ENCODE results near the gene COL17A1. TPM values are rescaled to one million over a fixed set of nuclear protein-coding genes. Genes with fewer than 3 reads are reported as not detected.

COL17A1 gene
- total RNA-seq = under 1 TPM in 3 of 4 donors, not detected in 1; under 0.01 to 0.59 (median 0.22) TPM

- Histone ChIP-seq H3K4me1 (no peaks in the 10 kb centered on the region), H3K9me3 (no peaks in the 10 kb centered on the region), H3K4me3 (no peak within 1 kb of the TSS), H3K27ac (no peak within 1 kb of the TSS), H3K27me3 (no peaks in the 10 kb centered on the region), H3K36me3 (no peaks in the 10 kb centered on the region)
- DNase-seq (ENCODE audit: low spot score in 2 of 2) = no peak
- TF ChIP-seq POLR2A (IDR thresholded peaks at IDR 0.05) (no peak), EP300 (IDR thresholded peaks at IDR 0.05) (no peak)
- TF ChIP-seq, protein P1, sequence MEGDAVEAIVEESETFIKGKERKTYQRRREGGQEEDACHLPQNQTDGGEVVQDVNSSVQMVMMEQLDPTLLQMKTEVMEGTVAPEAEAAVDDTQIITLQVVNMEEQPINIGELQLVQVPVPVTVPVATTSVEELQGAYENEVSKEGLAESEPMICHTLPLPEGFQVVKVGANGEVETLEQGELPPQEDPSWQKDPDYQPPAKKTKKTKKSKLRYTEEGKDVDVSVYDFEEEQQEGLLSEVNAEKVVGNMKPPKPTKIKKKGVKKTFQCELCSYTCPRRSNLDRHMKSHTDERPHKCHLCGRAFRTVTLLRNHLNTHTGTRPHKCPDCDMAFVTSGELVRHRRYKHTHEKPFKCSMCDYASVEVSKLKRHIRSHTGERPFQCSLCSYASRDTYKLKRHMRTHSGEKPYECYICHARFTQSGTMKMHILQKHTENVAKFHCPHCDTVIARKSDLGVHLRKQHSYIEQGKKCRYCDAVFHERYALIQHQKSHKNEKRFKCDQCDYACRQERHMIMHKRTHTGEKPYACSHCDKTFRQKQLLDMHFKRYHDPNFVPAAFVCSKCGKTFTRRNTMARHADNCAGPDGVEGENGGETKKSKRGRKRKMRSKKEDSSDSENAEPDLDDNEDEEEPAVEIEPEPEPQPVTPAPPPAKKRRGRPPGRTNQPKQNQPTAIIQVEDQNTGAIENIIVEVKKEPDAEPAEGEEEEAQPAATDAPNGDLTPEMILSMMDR (IDR thresholded peaks at IDR 0.05) = no peak
- 66 to 80% methylated on average over 3 of the region's 3 CpGs for WGBS, 2 donors
These were observed at the start of gene COL17A1 for GRCh38 chr10:104085801-104086400. Gene COL17A1, minus strand, starts transcription at chr10:104085880. Its CDS starts 5,207 bp downstream, at chr10:104080673.

- no peak overlapping the region for H3K27ac ChIP-seq
- H3K4me3 ChIP-seq = no peak overlapping the region
- TF ChIP-seq EP300 (IDR thresholded peaks at IDR 0.05) (no peak), POLR2A (IDR thresholded peaks at IDR 0.05) (no peak)
- TF ChIP-seq, protein P1 (IDR thresholded peaks at IDR 0.05) = no peak
- H3K36me3 ChIP-seq = peaks cover 0 to 13% (median 0%) of the 10 kb centered on the region in 3 donors
- H3K4me1 ChIP-seq = no peaks in the 10 kb centered on the region
- no peaks in the 10 kb centered on the region for H3K27me3 ChIP-seq
- no peaks in the 10 kb centered on the region for H3K9me3 ChIP-seq
- DNase-seq (ENCODE audit: low spot score in 2 of 2) = no peak
- 56% methylated on average over 3 of the region's 3 CpGs for WGBS, 2 donors
These were observed 44.4 kb upstream of the COL17A1 start for GRCh38 chr10:104130041-104130440.

DNA sequence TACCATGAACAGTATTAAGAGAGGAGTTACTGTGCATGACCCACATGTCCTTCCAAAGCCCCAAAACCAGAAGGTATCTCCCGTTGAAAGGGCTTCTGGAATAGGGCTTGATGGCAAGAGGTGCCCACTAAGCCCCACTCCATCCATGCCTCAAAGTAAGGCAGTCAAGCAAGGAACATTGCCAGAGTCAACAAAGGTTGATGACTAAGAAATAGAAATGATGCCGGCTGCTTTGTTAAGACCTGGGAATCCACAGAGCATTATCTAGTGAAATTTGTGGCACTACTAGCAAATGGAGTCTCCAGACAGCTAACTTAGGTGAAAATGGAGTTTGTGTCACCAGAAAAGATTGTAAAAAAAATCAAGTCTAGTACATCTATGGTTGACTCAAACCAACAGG, 42.5 kb upstream of the COL17A1 start:
- no peak for DNase-seq (ENCODE audit: low spot score in 2 of 2)
- Histone ChIP-seq H3K36me3 (peaks cover 0 to 17% (median 0%) of the 10 kb centered on the region in 3 donors), H3K4me1 (peaks cover 0 to 4% (median 0%) of the 10 kb centered on the region in 4 donors), H3K27ac (no peak overlapping the region), H3K9me3 (no peaks in the 10 kb centered on the region), H3K27me3 (no peaks in the 10 kb centered on the region), H3K4me3 (no peak overlapping the region)
- 79 to 81% methylated on average over 2 of the region's 2 CpGs for WGBS, 2 donors
- TF ChIP-seq, protein P1 (IDR thresholded peaks at IDR 0.05) = no peak
- TF ChIP-seq EP300 (IDR thresholded peaks at IDR 0.05) (no peak), POLR2A (IDR thresholded peaks at IDR 0.05) (no peak)

DNA sequence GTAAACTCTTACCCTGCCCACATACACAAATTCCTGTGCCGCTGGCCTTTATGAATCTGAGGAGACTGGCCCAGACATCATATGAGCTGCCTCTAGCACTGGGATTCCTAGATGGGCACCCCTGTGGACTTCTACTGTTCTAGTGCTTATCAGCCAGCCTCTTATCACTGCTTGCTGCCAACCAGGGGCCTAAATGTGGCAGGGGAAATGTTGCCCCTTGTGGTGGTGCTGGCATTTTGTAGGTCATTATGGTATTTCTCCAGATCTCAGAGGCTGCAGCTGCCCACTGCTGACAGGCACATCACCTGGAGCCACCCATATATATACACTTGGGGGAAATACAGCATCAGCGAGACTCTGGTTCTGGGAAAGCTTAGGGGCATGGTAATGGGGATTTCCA, 41.7 kb upstream of the COL17A1 start:
- 55 to 67% methylated on average over 2 of the region's 2 CpGs for WGBS, 2 donors
- Histone ChIP-seq H3K4me1 (peaks cover 0 to 12% (median 2%) of the 10 kb centered on the region in 4 donors), H3K36me3 (peaks cover 0 to 17% (median 0%) of the 10 kb centered on the region in 3 donors), H3K9me3 (no peaks in the 10 kb centered on the region), H3K27me3 (no peaks in the 10 kb centered on the region), H3K4me3 (no peak overlapping the region), H3K27ac (peak overlapping the region in 2 of 4 donors; percentile 10 to 40)
- DNase-seq (ENCODE audit: low spot score in 2 of 2) = no peak
- TF ChIP-seq POLR2A (IDR thresholded peaks at IDR 0.05) (no peak), EP300 (IDR thresholded peaks at IDR 0.05) (no peak)
- TF ChIP-seq, protein P1 (IDR thresholded peaks at IDR 0.05) = no peak

DNA sequence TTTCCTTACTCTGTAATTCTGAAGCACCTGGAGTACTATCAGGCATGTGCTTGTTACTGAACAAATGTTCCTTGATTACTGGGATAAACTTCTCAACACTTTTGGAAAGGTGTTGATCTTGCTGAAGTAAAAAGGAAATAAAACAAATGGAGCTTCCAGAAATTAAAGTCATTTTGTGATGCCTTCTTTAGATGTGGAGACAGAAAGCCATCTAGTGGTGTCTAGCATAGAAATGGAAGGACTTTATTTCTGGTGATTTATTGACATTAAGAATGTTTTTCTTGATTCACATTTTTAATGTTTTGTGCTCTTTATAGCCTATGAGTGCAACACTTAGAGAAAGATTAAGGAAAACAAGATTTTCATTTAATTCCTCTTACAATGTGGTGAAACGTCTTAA, 37.7 kb upstream of the COL17A1 start:
- Histone ChIP-seq H3K4me3 (no peak overlapping the region), H3K27ac (peak overlapping the region in 3 of 4 donors; percentile 85 to 99 (median 98)), H3K9me3 (no peaks in the 10 kb centered on the region), H3K27me3 (no peaks in the 10 kb centered on the region), H3K4me1 (peaks cover 0 to 28% (median 14%) of the 10 kb centered on the region in 4 donors), H3K36me3 (peaks cover 0 to 17% (median 0%) of the 10 kb centered on the region in 3 donors)
- no peak for DNase-seq (ENCODE audit: low spot score in 2 of 2)
- WGBS, 2 donors = 48 to 53% methylated on average over 1 of the region's 1 CpG
- TF ChIP-seq, protein P1 (IDR thresholded peaks at IDR 0.05) = peak in 2 of 5 experiments; percentile 14 to 20
- no peak for TF ChIP-seq POLR2A (IDR thresholded peaks at IDR 0.05)
- no peak for TF ChIP-seq EP300 (IDR thresholded peaks at IDR 0.05)
